ENCODE measurements around the gene ST6GALNAC6. TPM values are rescaled to one million over a fixed set of nuclear protein-coding genes. Genes with fewer than 3 reads are reported as not detected.

Gene ST6GALNAC6
- polyA plus RNA-seq, 2 of the 4 experiments (the other 2 are of a cell fraction) = 8.2 to 25.2 TPM

GRCh38 chr9:127941961-127942215, 42.5 kb upstream of the ST6GALNAC6 start (continued):
- TF ChIP-seq CBX2 (IDR thresholded peaks at IDR 0.05; ENCODE audit: borderline replicate concordance, low read depth) (no peak), CHD2 (IDR thresholded peaks at IDR 0.05; ENCODE audit: low read length, partially characterized antibody) (no peak)

- Histone ChIP-seq H3K9me3 (no peaks in the 10 kb centered on the region), H3K4me1 (peaks cover 28% of the 10 kb centered on the region), H3K4me3 (no peak overlapping the region), H3K27ac (no peak overlapping the region), H3K4me2 (no peak overlapping the region)
- TF ChIP-seq RFX5 (IDR thresholded peaks at IDR 0.05) = no peak
- TF ChIP-seq TP53 (CRISPR knock-in tag; IDR thresholded peaks at IDR 0.05) = no peak
- no peak for TF ChIP-seq ZC3H11A (IDR thresholded peaks at IDR 0.05)
- TF ChIP-seq JUN (IDR thresholded peaks at IDR 0.05) = 0 out of 5 replicates have a peak, but pooled peaks of 1 of the 2 experiments have one; percentile 8
- no peak for TF ChIP-seq HEYL (CRISPR knock-in tag; IDR thresholded peaks at IDR 0.05)
- ChIA-PET CTCF (interaction anchor here (0.6 to 35.7 kb wide), 29 partner anchors 8 to 200 kb away, joined by 3 to 827 read pairs (median 8); partner anchors contain the start of genes EEIG1, NAIF1, PIP5KL1 and SLC25A25), POLR2A (no interaction called here)
- 83% methylated on average over 18 of the region's 18 CpGs for WGBS (ENCODE audit: missing lambda C conversion rate)
- no peak for ATAC-seq
- FAIRE-seq = no peak
- no peak for DNase-seq (ENCODE audit: low read depth in 1 of 2, low spot score in 1 of 2)
Measured at GRCh38 chr9:127941062-127941960, 41.9 kb upstream of the ST6GALNAC6 start.

GRCh38 chr9:127940593-127940992, 41.2 kb upstream of the ST6GALNAC6 start:
- WGBS (ENCODE audit: missing lambda C conversion rate) = 91% methylated on average over 4 of the region's 4 CpGs
- no peak overlapping the region for H3K27ac ChIP-seq
- no peak for ATAC-seq

More at GRCh38 chr9:127940593-127940992, 41.2 kb upstream of the ST6GALNAC6 start:
- Histone ChIP-seq H3K4me2 (no peak overlapping the region), H3K9me3 (no peaks in the 10 kb centered on the region), H3K4me1 (peaks cover 35% of the 10 kb centered on the region), H3K4me3 (no peak overlapping the region)
- POLR2A ChIA-PET = no interaction called here
- DNase-seq (ENCODE audit: low read depth in 1 of 2, low spot score in 1 of 2) = no peak
- CTCF ChIA-PET = interaction anchor here (0.7 to 35.7 kb wide), 14 partner anchors 9 to 177 kb away, joined by 3 to 827 read pairs (median 24); partner anchors contain the start of genes EEIG1 and NAIF1
- no peak for FAIRE-seq
- TF ChIP-seq ATOH8 (CRISPR knock-in tag; IDR thresholded peaks at IDR 0.05; ENCODE audit: low read depth) (no peak), CTCF (IDR thresholded peaks at IDR 0.05) (no peak), USF2 (IDR thresholded peaks at IDR 0.05) (no peak), JUN (IDR thresholded peaks at IDR 0.05) (0 out of 5 replicates have a peak, but pooled peaks of 1 of the 2 experiments have one; percentile 12), ZC3H11A (IDR thresholded peaks at IDR 0.05) (no peak), E2F6 (IDR thresholded peaks at IDR 0.05; ENCODE audit: borderline replicate concordance, low read depth) (no peak)
